Neutrophil (primary cell): ENCODE measurements around the gene ITGB3.

Experiments
- H3K27ac ChIP-seq: fragments of 200-600 bp; sonication (generic); 2 replicates; pipeline ENCODE4 v1.5.1; 2016; ENCODE audit warnings: mild to moderate bottlenecking, moderate library complexity
- H3K27me3 ChIP-seq: fragments of 200-600 bp; sonication (generic); 2 replicates; pipeline ENCODE4 v1.6.0; 2016; ENCODE audit warnings: mild to moderate bottlenecking
- H3K36me3 ChIP-seq: fragments of 200-600 bp; sonication (generic); 2 replicates; pipeline ENCODE4 v1.5.1; 2017
- H3K4me1 ChIP-seq, 2 experiments: fragments of 200-600 bp in 1 of 2; sonication (generic) in 1 of 2; 1 replicate in 1 of 2; 2 replicates in 1 of 2; pipeline versions ENCODE4 v1.5.1 to v1.6.1; 2013 to 2016; ENCODE audit warnings: low read depth in 1 of 2, low read length in 1 of 2, mild to moderate bottlenecking in 1 of 2, moderate library complexity in 1 of 2; ENCODE audit not compliant: control insufficient read depth in 1 of 2, insufficient read depth in 1 of 2
- H3K4me3 ChIP-seq, 2 experiments: fragments of 200-600 bp in 1 of 2; sonication (generic) in 1 of 2; 1 replicate in 1 of 2; 2 replicates in 1 of 2; pipeline ENCODE4 v1.5.1; 2013 to 2016; ENCODE audit warnings: low read depth in 1 of 2, low read length in 1 of 2, mild to moderate bottlenecking in 1 of 2, moderate library complexity in 1 of 2
- H3K9me3 ChIP-seq: fragments of 200-600 bp; sonication (generic); 2 replicates; pipeline ENCODE4 v1.5.1; 2016
- CTCF ChIP-seq: fragments of 200-600 bp; sonication (generic); IDR thresholded peaks from 2 replicates; pipeline ENCODE4 v1.5.1; 2016; ENCODE audit warnings: antibody characterized with exemption

ITGB3 gene

DNA sequence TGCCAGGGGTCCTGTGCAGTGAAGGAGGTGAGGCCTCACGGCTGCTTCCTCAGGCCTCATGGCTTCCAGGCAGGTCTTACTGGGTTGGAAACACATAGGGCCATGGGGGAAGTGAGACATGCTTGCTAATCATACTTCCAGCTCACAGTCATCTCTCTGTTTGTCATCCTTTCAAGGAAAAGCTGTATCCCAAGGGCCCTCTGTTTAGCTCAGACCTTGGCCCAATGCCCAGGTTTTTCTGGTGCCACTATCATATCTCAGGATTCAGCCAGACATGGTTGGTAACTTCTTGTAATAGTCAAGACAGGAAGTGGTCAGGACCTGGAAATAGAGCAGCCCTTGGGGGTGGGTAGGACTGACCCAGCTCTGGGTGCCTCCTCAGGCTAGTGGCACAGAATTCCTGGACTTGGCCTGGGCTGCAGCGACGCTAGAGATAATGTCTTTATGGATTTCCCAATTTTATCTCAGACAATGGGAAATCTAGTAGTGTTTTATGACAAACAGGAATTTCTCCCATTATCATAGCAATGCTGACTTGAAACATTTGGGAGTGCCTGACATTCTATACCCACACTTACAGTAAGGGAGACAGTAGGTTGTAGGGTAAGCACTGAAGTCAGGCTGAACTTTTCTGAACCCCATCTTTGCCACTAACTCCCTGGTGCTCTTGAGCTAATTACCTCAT lies 13.5 kb upstream of the ITGB3 start:
- peaks cover 4% of the 10 kb centered on the region for H3K27me3 ChIP-seq
- H3K27ac ChIP-seq: no peak overlapping the region
- peaks cover 0 to 3% of the 10 kb centered on the region in 2 experiments for H3K4me1 ChIP-seq
- no peaks in the 10 kb centered on the region for H3K9me3 ChIP-seq
- no peak for TF ChIP-seq CTCF
- no peaks in the 10 kb centered on the region for H3K36me3 ChIP-seq
- H3K4me3 ChIP-seq: no peak overlapping the region

DNA sequence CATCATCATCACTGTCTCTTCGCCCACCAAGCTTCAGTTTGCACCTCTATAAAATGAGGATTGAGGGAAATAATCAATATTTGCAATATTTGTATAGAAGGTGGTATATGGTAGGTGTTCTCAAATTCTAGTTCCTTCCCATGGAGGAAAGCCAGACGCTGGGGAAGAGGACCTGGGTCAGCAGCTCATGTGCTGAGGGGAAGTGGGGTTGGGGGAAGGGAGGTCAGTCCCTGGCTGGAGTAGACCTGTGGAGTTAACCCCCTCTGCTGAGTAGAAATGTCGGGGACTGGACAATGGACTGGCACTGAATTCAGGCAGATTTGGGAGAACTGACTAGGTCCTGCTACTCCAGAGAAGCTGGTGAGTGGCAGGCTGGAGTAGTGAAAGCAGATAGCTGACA lies 12.8 kb upstream of the ITGB3 start:
- H3K36me3 ChIP-seq: no peaks in the 10 kb centered on the region
- peaks cover 0 to 3% of the 10 kb centered on the region in 2 experiments for H3K4me1 ChIP-seq
- peaks cover 11% of the 10 kb centered on the region for H3K27me3 ChIP-seq
- H3K9me3 ChIP-seq: no peaks in the 10 kb centered on the region
- H3K27ac ChIP-seq: no peak overlapping the region
- TF ChIP-seq CTCF: no peak
- H3K4me3 ChIP-seq: no peak overlapping the region

- TF ChIP-seq CTCF: no peak
- Histone ChIP-seq H3K4me1 (peaks cover 0 to 3% of the 10 kb centered on the region in 2 experiments), H3K9me3 (no peaks in the 10 kb centered on the region), H3K36me3 (no peaks in the 10 kb centered on the region), H3K27ac (no peak overlapping the region), H3K4me3 (no peak overlapping the region), H3K27me3 (peaks cover 16% of the 10 kb centered on the region)
Measured at GRCh38 chr17:47242648-47243047, 11.0 kb upstream of the ITGB3 start.

DNA sequence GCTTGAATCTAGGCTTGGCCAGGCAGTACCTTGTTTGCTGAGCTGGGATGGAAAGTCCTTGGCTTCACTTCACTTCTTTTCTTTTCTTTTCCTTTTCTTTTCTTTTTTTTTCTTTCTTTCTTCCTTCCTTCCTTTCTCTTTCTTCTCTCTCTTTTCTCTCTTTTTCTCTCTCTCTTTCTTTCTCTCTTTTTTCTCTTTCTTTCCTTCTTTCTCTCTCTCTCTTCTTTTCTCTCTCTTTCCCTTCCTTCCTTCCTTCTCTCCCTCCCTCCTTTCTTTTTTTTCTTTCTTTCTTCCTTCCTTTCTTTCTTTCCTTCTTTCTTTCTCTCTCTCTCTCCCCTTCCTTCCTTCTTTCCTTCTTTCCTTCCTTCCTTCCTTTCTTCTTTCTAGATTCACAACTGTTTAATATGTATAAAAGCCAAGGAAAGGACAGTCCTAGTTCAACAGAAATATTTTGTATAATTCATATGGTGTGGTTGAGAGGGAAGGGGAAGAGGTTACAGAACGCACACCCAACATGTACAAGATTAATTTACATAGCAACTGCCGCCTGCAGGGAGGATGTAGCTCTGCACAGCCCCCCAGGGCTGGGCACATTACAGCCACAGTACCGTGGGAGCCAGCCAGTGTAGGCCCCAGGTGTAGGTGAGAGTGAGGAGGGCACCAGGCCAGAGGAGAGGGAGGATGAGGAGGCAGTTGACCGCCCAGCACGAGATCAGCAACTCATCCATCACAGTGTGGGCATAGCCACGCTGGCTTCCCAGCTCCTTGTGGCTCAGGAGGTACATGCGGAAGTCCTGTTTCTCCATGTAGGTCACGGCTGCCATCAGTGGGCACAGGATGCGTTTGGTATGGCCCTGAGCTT lies 9.7 kb upstream of the ITGB3 start:
- no peak overlapping the region for H3K4me3 ChIP-seq
- no peak for TF ChIP-seq CTCF
- H3K4me1 ChIP-seq: peaks cover 0 to 3% of the 10 kb centered on the region in 2 experiments
- H3K9me3 ChIP-seq: no peaks in the 10 kb centered on the region
- no peak overlapping the region for H3K27ac ChIP-seq
- no peaks in the 10 kb centered on the region for H3K36me3 ChIP-seq
- peaks cover 25% of the 10 kb centered on the region for H3K27me3 ChIP-seq

DNA sequence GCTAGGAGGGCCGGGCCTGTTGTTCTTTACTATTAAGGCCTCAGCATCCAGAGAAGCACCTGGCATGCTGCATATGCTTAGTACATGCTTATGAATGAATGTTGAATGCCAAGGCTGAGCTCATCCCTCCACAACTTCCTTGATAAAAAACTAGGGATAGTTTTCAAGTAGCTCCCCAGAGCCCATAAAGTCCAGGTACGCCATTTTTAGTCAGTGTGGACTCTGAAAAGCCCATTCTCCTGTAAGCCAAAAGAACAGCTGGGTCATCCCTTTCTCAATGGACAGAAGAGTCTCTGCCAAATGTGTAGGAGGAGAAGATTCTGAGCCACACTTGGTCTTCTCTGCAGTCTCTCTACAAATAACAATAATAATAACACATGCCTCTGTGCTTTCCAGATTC lies 8.9 kb upstream of the ITGB3 start:
- H3K4me3 ChIP-seq: no peak overlapping the region
- peaks cover 0 to 3% of the 10 kb centered on the region in 2 experiments for H3K4me1 ChIP-seq
- no peak for TF ChIP-seq CTCF
- H3K36me3 ChIP-seq: no peaks in the 10 kb centered on the region
- H3K27ac ChIP-seq: no peak overlapping the region
- peaks cover 27% of the 10 kb centered on the region for H3K27me3 ChIP-seq
- no peaks in the 10 kb centered on the region for H3K9me3 ChIP-seq
